Mesothelial cell of epicardium (in vitro differentiated cells): ENCODE measurements around the gene TMEM91. TPM values are rescaled to one million over a fixed set of nuclear protein-coding genes. Genes with fewer than 3 reads are reported as not detected.

Experiments used
- DNase-seq, 2 experiments: peaks; one replicate each; pipeline ENCODE4 v3.0.0; 2021; ENCODE audit warnings: low spot score in 2 of 2; ENCODE audit not compliant: unreplicated experiment in 2 of 2
- H3K27ac Mint-ChIP-seq: 2 replicates; pipeline ENCODE4 v1.8.0; 2021; ENCODE audit warnings: mixed read lengths
- H3K27me3 Mint-ChIP-seq: 2 replicates; pipeline ENCODE4 v1.8.0; 2021; ENCODE audit warnings: low read depth, mixed read lengths
- H3K36me3 Mint-ChIP-seq: 2 replicates; pipeline ENCODE4 v1.8.0; 2021; ENCODE audit warnings: mixed read lengths
- H3K4me1 Mint-ChIP-seq: 2 replicates; pipeline ENCODE4 v1.8.0; 2021; ENCODE audit warnings: mixed read lengths
- H3K4me3 Mint-ChIP-seq: 2 replicates; pipeline ENCODE4 v1.8.0; 2021; ENCODE audit warnings: mild to moderate bottlenecking, moderate library complexity, mixed read lengths
- H3K9me3 Mint-ChIP-seq: 2 replicates; pipeline ENCODE4 v1.8.0; 2021; ENCODE audit warnings: mixed read lengths
- total RNA-seq: library from RNA; stranded (reverse); gene quantifications from 3 replicates; pipeline ENCODE4 v1.2.1, GENCODE V29; 2021
- TF ChIP-seq, protein P1 (sequence below): fragments of 200-600 bp; sonication (generic); IDR thresholded peaks from one replicate; pipeline ENCODE4 v1.5.0; 2021; ENCODE audit warnings: antibody characterized with exemption; ENCODE audit not compliant: unreplicated experiment

The TMEM91 gene
- total RNA-seq, 1 donor from 2014 or later, result 19.7 TPM

GRCh38 chr19:41421973-41422372 is 45.6 kb downstream of the TMEM91 start:
- Mint-ChIP-seq H3K9me3 (no peaks in the 10 kb centered on the region), H3K36me3 (peaks cover 31% of the 10 kb centered on the region), H3K27ac (no peak overlapping the region), H3K4me1 (peaks cover 5% of the 10 kb centered on the region), H3K4me3 (no peak overlapping the region), H3K27me3 (no peaks in the 10 kb centered on the region)
- TF ChIP-seq, protein P1, sequence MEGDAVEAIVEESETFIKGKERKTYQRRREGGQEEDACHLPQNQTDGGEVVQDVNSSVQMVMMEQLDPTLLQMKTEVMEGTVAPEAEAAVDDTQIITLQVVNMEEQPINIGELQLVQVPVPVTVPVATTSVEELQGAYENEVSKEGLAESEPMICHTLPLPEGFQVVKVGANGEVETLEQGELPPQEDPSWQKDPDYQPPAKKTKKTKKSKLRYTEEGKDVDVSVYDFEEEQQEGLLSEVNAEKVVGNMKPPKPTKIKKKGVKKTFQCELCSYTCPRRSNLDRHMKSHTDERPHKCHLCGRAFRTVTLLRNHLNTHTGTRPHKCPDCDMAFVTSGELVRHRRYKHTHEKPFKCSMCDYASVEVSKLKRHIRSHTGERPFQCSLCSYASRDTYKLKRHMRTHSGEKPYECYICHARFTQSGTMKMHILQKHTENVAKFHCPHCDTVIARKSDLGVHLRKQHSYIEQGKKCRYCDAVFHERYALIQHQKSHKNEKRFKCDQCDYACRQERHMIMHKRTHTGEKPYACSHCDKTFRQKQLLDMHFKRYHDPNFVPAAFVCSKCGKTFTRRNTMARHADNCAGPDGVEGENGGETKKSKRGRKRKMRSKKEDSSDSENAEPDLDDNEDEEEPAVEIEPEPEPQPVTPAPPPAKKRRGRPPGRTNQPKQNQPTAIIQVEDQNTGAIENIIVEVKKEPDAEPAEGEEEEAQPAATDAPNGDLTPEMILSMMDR, result no peak
- DNase-seq, result no peak

DNA sequence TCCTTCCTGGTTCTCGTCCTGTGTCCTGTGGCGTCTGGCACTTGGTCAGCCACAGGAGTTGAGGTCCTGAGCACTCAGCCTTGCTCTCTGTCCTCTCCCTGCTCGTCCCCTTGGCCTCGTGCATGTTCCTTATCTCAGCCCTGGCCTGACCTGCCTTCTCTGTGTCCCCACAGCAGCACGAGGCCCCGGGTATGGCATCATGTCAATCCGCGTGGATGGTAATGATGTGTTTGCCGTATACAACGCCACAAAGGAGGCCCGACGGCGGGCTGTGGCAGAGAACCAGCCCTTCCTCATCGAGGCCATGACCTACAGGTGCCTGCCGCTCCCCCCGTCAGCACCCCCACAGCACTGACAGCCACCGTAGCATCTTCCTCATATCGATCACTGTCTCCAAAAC is 46.1 kb downstream of the TMEM91 start:
- Mint-ChIP-seq H3K4me3 (no peak overlapping the region), H3K4me1 (peaks cover 8% of the 10 kb centered on the region), H3K9me3 (no peaks in the 10 kb centered on the region), H3K36me3 (peaks cover 27% of the 10 kb centered on the region), H3K27ac (no peak overlapping the region), H3K27me3 (no peaks in the 10 kb centered on the region)
- DNase-seq, result no peak
- TF ChIP-seq, protein P1, result no peak

GRCh38 chr19:41422955-41423354 is 46.6 kb downstream of the TMEM91 start:
- H3K36me3 Mint-ChIP-seq, result peaks cover 26% of the 10 kb centered on the region
- DNase-seq, result no peak
- H3K4me3 Mint-ChIP-seq, result no peak overlapping the region
- H3K9me3 Mint-ChIP-seq, result no peaks in the 10 kb centered on the region
- no peaks in the 10 kb centered on the region for H3K27me3 Mint-ChIP-seq
- H3K27ac Mint-ChIP-seq, result no peak overlapping the region
- TF ChIP-seq, protein P1, result no peak
- H3K4me1 Mint-ChIP-seq, result peaks cover 13% of the 10 kb centered on the region

GRCh38 chr19:41424335-41425173 is 48.2 kb downstream of the TMEM91 start:
- no peaks in the 10 kb centered on the region for H3K27me3 Mint-ChIP-seq
- H3K4me3 Mint-ChIP-seq, result no peak overlapping the region
- H3K4me1 Mint-ChIP-seq, result peaks cover 20% of the 10 kb centered on the region
- no peak overlapping the region for H3K27ac Mint-ChIP-seq
- peaks cover 20% of the 10 kb centered on the region for H3K36me3 Mint-ChIP-seq
- H3K9me3 Mint-ChIP-seq, result no peaks in the 10 kb centered on the region
- TF ChIP-seq, protein P1, result no peak
- no peak for DNase-seq

GRCh38 chr19:41425174-41426115 is 49.1 kb downstream of the TMEM91 start:
- Mint-ChIP-seq H3K27ac (peak overlapping the region; percentile 16), H3K9me3 (no peaks in the 10 kb centered on the region), H3K4me3 (peak overlapping the region; percentile 81), H3K4me1 (peaks cover 20% of the 10 kb centered on the region), H3K27me3 (no peaks in the 10 kb centered on the region), H3K36me3 (peaks cover 20% of the 10 kb centered on the region)
- TF ChIP-seq, protein P1, result no peak
- no peak for DNase-seq
